Inflammatory macrophage treated with lipopolysaccharide for 1 hour (primary cell): ENCODE measurements around the gene APLP1.
"Not testable (repeated sequence)": the region's sequence is repeated elsewhere in the genome, so short reads cannot be mapped to it uniquely, and the experiment has no call there.

Experiments
- DNase-seq, 2 donors: peaks; one replicate each; pipeline ENCODE4 v3.0.0-alpha.2; 2020 to 2022

Gene APLP1

DNA sequence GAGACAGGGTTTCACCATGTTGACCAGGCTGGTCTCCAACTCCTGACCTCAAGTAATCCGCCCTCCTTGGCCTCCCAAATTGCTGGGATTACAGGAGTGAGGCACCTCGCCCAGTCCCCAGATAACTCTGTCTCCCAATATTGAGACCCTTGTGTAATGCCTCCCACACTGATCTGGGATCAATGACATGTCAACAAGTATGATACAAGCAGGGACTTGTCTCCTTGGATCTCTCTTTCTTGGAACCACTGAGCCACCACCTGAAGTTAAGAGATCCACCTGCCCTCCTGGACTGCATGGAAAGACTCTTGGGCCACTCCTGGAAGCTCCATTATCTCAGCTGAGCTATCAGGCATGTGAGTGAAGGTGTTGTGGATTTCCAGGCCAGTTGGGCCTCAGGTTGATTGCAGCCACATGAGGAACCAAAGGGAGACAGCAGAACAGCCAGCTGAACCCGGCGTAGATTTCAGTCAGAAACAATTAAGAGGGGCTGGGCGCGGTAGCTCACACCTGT lies 16.9 kb downstream of the APLP1 start:
- DNase-seq: no peak

DNA sequence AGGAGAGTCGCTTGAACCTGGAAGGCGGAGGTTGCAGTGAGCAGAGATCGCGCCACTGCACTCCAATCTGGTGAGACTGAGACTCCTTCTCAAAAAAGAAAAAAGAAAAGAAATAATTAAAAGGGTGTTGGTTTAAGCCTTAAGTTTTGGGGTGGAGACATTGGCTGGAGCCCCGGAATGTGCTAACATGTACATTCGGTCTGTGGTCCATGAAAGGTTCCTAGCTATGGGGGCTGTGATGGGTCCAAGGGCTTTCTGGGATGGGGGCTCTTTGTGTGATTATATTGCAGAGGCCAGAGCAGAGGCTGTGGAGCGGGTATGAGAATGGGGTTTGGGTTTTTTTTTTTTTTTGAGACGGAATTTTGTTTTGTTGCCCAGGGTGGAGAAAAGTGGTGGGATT lies 17.5 kb downstream of the APLP1 start:
- no peak for DNase-seq

DNA sequence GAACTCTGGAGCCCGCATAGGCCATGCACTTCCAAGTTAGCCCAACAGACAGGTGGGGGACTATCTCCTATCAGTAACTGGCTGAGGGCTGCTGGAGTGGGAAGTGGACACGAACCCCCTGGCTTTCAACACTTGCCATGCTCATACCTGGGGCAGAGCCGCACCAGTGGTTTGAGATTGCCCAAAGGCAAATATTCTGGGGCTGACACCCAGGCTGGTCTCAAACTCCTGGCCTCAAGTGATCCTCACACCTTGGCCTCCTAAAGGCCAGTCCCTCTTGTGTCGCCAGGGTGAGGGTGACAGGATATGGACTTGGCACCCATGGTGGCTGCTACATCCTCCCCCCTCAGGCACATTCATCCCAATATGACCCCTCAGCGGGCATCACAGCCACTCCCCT lies 18.8 kb downstream of the APLP1 start:
- DNase-seq: no peak

GRCh38 chr19:35888398-35888797 lies 20.0 kb downstream of the APLP1 start:
- DNase-seq: no peak

DNA sequence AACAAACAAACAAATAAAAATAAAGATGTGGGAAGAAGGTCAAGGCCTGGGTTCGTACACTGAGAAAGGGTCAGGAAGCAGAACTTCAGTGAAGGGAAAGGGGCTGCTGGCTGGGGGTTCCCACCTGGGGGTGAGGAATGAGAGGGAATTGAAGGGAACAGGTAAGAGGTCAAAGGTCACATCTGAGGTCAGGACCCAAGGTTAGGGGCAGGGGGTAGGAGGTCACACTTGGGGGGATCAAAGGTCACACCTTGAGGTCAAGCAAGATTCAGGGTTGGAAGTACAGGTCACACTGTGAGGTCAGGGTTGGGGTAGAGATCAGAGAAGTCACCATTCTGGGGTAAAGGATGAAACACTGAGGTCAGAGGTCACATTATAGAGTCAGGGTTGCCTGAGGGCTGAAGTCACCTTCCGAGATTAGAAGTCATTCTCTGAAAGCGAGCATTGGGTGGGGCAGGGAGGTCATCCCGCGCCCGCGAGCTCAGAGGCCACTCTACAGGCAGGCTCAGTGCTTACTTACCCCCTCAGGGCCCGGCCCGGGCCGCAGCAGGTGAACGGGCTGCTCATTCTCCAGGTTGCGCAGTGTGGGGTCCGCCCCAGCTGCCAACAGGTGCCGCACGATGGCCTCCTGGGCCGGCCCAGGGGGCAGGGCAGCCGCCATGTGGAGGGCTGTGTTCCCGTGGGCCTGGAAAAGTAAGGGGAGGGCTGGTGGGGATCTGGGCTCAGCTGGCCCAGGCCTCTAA lies 21.2 kb downstream of the APLP1 start:
- no peak for DNase-seq

GRCh38 chr19:35890113-35890650 lies 21.8 kb downstream of the APLP1 start:
- DNase-seq: no peak

DNA sequence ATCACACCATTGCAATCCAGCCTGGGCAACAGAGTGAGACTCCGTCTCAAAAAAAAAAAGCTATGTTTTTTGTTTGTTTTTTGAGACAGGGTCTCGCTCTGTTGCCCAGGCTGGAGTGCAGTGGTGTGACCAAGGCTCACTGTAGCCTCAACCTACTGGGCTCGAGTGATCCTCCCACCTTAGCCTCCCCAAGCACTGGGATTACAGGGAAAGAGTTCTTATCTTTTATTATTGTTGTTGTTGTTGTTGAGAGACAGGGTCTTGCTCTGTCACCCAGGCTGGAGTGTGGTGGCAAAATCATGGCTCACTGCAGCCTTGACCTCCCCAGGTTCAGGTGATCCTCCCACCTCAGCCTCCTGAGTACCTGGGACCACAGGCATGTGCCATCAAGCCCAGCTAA lies 23.4 kb downstream of the APLP1 start:
- not testable (repeated sequence) for DNase-seq

DNA sequence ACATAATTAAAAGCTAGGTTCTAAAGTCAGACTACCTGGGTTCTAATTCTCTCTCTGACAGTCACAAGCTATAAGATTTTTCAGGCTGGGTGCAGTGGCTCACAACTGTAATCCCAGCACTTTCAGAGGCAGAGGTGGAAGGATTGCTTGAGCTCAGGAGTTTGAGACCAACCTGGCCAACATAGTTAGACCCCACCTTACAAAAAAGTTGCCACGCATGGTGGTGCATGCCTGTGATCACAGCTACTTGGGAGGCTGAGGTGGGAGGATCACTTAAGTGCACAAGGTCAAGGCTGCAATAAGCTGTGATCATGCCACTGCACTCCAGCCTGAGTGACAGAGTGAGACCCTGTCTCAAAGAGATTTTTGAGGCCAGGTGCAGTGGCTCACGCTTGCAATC lies 26.0 kb downstream of the APLP1 start:
- DNase-seq: no peak

DNA sequence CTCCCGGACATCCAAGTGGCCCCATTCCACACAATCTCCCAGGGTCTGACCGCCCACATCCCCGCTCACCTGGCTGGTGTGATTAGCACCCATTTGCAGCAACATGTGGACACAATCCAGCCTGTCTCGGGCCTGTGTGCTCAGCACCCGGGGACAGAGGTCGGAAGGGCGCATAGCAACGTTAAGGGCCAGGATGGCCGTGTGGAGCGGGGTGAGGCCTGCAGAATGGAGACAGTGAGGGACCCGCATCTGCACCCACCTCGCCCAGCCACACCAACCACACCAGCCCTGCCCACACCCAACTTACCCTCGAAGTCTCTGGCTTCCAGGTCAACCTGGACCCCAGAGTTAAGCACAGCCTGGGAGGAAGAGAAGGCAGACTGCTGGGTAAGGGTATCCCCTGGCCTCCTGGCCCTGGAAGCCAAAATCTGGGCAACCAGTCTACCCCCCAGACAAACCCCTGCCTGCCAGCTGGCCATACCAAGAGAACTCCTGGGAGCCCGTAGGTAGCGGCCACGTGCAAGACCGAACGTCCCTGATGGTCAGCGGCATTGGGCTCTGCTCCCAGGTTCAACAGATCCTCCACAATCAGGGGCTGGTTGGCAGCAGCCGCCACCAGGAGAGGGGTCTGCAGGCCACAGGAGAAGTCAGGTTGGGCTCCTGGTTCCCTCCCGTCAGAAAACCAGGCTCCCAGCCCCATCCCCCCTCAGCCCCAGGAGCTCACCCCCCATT lies 27.7 kb downstream of the APLP1 start:
- no peak for DNase-seq

DNA sequence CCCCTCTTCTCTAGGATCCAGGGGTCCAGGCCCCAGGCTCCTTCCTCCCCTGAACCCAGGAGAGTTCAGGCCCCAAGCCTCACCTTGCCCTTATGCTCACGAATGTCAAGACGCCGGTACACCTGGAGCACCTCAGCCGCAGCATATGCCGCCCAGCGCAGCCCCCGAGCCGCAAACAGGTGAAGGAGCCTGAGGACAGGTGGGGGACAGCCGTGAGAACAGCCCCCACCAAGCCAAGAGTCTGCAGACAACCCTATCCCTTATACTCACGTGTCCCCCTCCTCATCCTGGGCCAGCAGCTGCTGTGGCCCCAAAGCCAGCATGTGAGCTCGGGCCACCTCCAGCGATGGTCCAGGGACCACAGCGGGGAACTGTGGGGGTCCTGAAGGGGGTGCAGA lies 28.3 kb downstream of the APLP1 start:
- DNase-seq: no peak

DNA sequence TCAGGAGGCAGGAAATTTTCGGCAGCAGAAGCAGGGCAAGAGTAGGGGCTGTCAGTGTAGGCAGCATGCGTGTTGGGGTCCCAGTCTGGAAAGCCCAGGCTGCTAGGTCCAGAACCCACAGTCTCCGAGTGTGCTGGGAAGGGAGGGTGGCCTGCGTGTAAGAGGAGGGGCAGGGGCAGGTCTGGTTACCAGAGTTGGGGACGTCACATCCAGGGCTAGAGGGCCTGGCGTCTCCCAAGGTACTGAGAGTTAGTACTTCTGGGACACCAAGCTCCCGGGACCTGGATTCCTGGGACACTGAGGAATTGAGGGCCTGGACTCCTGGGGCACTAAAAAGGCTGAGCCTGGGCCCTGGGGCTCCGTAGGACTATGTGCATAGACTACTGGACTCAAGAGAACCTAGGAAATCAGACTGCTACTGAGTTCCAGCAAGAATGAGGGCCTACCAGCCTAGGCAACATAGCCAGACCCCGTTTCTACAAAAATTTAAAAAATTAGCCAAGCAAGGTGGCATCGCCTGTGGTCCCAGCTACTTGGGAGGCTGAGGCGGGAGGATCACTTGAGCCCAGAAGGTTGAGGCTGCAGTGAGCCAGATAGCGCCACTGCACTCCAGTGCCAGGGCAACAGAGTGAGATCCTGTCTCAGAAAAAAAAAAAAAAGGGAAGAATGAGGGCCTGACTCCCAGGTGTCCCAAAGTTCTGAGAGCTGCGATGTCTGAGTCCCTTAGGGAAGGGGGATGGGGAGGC lies 29.5 kb downstream of the APLP1 start:
- DNase-seq: no peak

GRCh38 chr19:35898499-35898809 lies 30.1 kb downstream of the APLP1 start:
- DNase-seq: no peak

- peak; percentile 83 to 89 for DNase-seq
Observed at GRCh38 chr19:35899547-35900214, 31.3 kb downstream of the APLP1 start.

DNA sequence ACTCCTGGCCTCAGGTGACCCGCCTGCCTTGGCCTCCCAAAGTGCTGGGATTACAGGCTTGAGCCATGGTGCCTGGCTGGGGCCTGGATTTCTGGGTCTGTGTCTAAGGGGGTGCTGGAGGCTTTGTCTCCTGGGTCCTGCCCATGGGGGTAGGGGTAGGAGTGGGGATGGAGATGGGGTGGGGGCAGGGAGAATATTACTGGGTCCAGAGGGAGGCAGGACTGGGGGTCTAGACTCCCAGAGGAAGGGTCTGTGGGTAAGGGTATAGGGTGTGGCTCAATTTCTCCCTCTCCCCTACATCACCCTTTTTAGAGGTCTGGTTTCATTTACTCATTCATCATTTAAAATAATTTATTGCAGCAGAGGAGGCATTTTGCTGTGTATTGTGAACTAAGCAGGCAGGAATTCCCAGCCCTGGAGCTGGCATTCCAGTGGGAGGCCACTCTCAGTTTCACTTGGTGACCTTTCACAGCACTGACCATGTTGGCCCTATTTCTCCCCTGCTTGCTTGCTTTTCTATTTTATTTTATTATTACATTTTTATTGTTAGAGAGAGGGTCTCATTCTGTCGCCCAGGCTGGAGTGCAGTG lies 32.8 kb downstream of the APLP1 start:
- peak in 1 of 2 donors; percentile 36 for DNase-seq

- DNase-seq: peak; percentile 58 to 68
Observed at GRCh38 chr19:35901854-35902661, 33.7 kb downstream of the APLP1 start, which contains the start of gene HCST. Gene HCST, plus strand, starts transcription at chr19:35902529. Its CDS starts 65 bp downstream, at chr19:35902594.

- DNase-seq: no peak
Observed at GRCh38 chr19:35902870-35903475, 34.6 kb downstream of the APLP1 start.

DNA sequence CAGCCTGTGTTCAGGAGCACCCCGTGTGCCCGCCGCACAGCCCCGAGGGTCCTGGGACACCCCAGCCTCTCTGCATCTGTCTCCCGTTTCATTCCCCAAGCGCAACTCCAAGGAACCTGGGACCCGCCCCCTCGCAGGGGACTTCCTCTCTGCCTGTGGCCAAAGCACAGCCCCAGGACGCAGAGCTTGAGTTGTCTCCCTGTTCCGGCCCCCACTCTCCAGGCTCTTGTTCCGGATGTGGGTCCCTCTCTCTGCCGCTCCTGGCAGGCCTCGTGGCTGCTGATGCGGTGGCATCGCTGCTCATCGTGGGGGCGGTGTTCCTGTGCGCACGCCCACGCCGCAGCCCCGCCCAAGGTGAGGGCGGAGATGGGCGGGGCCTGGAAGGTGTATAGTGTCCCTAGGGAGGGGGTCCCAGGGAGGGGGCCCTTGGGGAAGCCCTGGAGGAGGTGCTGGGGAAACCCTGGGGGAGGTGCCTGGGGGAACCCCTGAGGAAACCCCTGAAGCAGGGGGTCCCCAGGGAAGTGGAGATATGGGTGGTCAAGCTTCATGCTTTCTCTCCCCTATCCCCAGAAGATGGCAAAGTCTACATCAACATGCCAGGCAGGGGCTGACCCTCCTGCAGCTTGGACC lies 35.3 kb downstream of the APLP1 start:
- peak; percentile 80 to 92 for DNase-seq

DNA sequence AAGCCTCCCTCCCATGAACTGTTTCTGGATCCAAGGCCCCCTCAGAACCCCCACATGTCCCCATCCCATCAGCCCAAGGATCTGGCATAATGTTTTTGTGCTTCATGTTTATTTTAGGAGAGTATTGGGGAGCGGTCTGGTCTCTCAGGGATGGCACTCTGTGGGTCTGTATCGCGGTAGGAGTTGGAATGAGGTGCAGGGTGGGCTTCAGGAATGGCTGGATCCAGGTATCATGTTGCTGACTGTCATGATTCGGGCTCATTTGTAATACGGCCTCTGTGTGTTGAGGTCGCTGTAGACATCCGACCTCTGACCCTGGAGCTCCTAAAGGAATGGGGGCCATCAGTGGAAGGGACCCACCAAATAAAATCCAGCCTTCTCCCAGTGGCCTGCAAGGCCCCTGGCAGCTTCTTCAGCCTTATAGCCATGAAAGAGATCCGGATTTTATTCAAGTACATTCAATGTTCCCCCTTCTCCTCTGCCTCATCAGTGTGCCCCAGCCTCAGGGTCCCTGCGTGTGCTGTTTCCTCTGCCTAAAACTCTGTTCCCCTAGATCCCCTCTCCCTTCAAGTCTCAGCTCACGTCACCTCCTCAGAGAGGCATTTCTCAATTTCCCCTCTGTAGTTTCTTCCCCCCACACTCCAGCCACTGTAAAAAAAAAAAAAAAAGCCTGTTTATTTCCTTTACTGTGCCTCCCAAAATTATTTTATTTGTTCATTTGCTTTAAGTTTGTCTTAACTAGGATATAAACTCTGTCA lies 36.1 kb downstream of the APLP1 start:
- peak; percentile 64 to 66 for DNase-seq

DNA sequence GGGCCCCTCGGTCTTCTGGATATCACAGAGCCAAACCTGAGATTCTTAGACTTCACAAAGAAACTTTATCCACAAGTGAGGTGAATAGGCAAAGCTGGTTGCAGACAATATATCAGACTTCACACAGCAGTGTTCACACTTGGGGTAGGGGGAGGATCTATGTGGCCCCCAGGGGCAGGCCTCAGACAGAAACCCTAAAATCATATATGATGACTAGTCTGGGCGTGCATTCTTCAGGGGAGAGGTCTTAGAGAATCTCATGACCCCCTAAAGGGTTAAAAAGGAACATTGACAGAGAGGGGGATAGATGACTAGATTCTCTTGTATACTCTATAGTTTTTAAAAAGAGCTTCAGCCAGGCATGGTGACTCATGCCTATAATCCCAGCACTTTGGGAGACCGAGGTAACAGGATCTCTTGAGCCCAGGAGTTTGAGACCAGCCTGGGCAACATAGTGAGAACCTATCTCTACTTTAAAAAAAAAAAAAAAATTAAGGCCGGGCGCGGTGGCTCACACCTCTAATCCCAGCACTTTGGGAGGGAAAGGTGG lies 36.9 kb downstream of the APLP1 start:
- no peak for DNase-seq
